HCT116 (cell line): ENCODE results near the gene FZR1.

Experiments
- CEBPB ChIP-seq: IDR thresholded peaks from 2 replicates; pipeline ENCODE4 v1.6.1; 2012; ENCODE audit warnings: low read depth
- EZH2 ChIP-seq: fragments of 200-600 bp; sonication (generic); IDR thresholded peaks from 2 replicates; pipeline ENCODE4 v1.6.1; 2017; ENCODE audit warnings: antibody characterized with exemption, mixed run types
- SP1 ChIP-seq: IDR thresholded peaks from 2 replicates; pipeline ENCODE4 v1.6.1; 2012; ENCODE audit warnings: low read depth
- ZNF274 ChIP-seq: fragments of 200-500 bp; sonication (Bioruptor generic); IDR thresholded peaks from 2 replicates; pipeline ENCODE4 v1.6.1; 2014; ENCODE audit warnings: mild to moderate bottlenecking, low read depth, low read length, inconsistent platforms
- TF ChIP-seq, protein P1 (sequence below), 3 experiments: fragments of 200-600 bp in 1 of 3; sonication (generic) in 1 of 3; IDR thresholded peaks in 2 of 3; conservative IDR thresholded peaks in 1 of 3; 2 replicates each; pipeline ENCODE4 v1.5.1; 2012 to 2017; ENCODE audit warnings: low read depth in 2 of 3, low read length in 2 of 3, antibody characterized with exemption in 1 of 3, borderline replicate concordance in 1 of 3, control low read depth in 1 of 3, mild to moderate bottlenecking in 1 of 3, mixed read lengths in 1 of 3, mixed run types in 1 of 3, moderate library complexity in 1 of 3; ENCODE audit not compliant: insufficient read depth in 1 of 3
- TF ChIP-seq, protein P2 (sequence below): IDR thresholded peaks from 2 replicates; pipeline ENCODE4 v1.6.1; 2012
- TF ChIP-seq, protein P3 (sequence below): IDR thresholded peaks from 2 replicates; pipeline ENCODE4 v1.6.1; 2012; ENCODE audit warnings: low read depth

DNA sequence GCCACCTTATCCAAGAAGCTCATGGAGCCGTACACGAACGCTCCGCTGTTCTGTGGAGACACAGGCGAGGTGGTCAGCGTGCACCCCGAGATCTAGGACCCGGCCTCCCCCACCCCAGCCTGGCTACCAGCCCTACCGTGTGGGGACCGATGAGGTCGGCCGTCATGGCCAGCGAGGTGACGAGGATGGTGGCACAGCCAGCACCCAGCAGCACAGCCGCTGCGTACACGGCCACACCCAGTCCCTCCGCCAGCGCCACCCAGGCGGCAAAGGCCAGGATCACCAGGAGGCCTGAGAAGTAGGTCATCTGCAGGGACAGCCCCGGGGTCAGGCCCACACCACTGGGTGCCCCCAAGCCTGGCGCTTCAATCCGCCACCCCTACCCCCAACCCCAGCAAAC, 40.0 kb downstream of the FZR1 start:
- TF ChIP-seq CEBPB (no peak), SP1 (no peak), EZH2 (no peak), ZNF274 (no peak)
- TF ChIP-seq, protein P1, sequence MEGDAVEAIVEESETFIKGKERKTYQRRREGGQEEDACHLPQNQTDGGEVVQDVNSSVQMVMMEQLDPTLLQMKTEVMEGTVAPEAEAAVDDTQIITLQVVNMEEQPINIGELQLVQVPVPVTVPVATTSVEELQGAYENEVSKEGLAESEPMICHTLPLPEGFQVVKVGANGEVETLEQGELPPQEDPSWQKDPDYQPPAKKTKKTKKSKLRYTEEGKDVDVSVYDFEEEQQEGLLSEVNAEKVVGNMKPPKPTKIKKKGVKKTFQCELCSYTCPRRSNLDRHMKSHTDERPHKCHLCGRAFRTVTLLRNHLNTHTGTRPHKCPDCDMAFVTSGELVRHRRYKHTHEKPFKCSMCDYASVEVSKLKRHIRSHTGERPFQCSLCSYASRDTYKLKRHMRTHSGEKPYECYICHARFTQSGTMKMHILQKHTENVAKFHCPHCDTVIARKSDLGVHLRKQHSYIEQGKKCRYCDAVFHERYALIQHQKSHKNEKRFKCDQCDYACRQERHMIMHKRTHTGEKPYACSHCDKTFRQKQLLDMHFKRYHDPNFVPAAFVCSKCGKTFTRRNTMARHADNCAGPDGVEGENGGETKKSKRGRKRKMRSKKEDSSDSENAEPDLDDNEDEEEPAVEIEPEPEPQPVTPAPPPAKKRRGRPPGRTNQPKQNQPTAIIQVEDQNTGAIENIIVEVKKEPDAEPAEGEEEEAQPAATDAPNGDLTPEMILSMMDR (IDR thresholded peaks at IDR 0.05 in 2 of 3, conservative IDR thresholded peaks at IDR 0.05 in 1 of 3; ENCODE audit: borderline replicate concordance in 1 of 3, insufficient read depth in 1 of 3, low read depth in 2 of 3, low read length in 2 of 3) = no peak
- TF ChIP-seq, protein P2, sequence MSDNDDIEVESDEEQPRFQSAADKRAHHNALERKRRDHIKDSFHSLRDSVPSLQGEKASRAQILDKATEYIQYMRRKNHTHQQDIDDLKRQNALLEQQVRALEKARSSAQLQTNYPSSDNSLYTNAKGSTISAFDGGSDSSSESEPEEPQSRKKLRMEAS = no peak
- TF ChIP-seq, protein P3, sequence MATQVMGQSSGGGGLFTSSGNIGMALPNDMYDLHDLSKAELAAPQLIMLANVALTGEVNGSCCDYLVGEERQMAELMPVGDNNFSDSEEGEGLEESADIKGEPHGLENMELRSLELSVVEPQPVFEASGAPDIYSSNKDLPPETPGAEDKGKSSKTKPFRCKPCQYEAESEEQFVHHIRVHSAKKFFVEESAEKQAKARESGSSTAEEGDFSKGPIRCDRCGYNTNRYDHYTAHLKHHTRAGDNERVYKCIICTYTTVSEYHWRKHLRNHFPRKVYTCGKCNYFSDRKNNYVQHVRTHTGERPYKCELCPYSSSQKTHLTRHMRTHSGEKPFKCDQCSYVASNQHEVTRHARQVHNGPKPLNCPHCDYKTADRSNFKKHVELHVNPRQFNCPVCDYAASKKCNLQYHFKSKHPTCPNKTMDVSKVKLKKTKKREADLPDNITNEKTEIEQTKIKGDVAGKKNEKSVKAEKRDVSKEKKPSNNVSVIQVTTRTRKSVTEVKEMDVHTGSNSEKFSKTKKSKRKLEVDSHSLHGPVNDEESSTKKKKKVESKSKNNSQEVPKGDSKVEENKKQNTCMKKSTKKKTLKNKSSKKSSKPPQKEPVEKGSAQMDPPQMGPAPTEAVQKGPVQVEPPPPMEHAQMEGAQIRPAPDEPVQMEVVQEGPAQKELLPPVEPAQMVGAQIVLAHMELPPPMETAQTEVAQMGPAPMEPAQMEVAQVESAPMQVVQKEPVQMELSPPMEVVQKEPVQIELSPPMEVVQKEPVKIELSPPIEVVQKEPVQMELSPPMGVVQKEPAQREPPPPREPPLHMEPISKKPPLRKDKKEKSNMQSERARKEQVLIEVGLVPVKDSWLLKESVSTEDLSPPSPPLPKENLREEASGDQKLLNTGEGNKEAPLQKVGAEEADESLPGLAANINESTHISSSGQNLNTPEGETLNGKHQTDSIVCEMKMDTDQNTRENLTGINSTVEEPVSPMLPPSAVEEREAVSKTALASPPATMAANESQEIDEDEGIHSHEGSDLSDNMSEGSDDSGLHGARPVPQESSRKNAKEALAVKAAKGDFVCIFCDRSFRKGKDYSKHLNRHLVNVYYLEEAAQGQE = no peak
